NCI-H1436 treated with DMSO at 0.1 percent for 48 hours (cell line): ENCODE measurements around the gene NAA50.

Experiments used
- DNase-seq: peaks from one replicate; lab custom pipeline; 2025; lab: John Stamatoyannopoulos, UW

The NAA50 gene

GRCh38 chr3:113685956-113686721 lies 59.9 kb downstream of the NAA50 start:
- no peak for DNase-seq

GRCh38 chr3:113685124-113685523 lies 60.9 kb downstream of the NAA50 start:
- DNase-seq, result no peak

- DNase-seq, result no peak
Observed at GRCh38 chr3:113684271-113684819, 61.7 kb downstream of the NAA50 start.

- DNase-seq, result no peak
Observed at GRCh38 chr3:113678773-113679172, 67.3 kb downstream of the NAA50 start.

- no peak for DNase-seq
Observed at GRCh38 chr3:113677737-113678136, 68.3 kb downstream of the NAA50 start.

GRCh38 chr3:113676261-113676660 lies 69.8 kb downstream of the NAA50 start:
- DNase-seq, result no peak

DNA sequence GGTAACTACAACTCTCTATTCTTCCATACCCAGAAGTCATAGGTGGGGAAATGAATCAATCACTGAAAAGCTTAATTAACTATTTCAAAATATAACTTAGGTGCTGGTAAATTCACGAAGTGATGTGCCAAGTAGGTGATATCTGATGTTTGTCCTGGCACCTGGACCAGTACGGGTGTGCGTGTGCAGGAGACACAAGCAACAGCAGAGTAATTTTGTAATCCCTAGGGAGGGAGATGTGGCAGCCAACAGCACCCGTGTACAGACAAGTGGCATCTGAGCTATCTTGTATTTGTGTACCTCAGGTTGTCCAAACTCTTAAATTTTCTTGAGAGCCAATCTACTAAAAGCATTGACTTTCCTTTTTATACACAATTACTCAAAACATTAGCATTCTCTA lies 72.5 kb downstream of the NAA50 start:
- DNase-seq, result no peak

DNA sequence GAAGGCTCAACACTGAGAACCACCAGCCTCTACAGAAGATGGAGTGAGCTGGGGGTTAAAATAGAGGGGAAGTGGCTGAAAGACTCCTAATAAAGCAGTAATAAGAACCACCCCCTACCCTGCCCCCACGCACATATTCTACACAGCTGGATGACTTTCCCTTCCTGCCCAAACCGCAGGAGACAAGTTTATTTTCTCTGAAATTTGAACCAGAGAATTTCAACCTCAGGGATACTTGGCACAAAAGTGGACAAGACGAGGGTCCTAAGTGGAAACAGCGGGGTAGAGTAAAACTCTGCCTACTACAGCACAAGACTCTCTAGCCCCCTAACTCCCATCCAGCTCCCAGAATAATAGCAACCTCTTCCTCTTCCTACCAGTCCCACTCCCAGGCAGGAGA lies 78.0 kb downstream of the NAA50 start:
- DNase-seq, result no peak
